Activated T-cell treated with anti-CD3 and anti-CD28 coated beads, Interleukin-2, amount 50 U/mL, for 24 hours (primary cell): ENCODE data around the gene TCTN2.
A peak's percentile ranks its signal among the peaks of the same experiment; 100 is the strongest.

Source experiments
- DNase-seq: peaks from one replicate; pipeline ENCODE4 v3.0.0-alpha.2; 2020
- H3K27ac Mint-ChIP-seq: 2 replicates; pipeline ENCODE4 v1.8.0; 2020; ENCODE audit warnings: mild to moderate bottlenecking, mixed read lengths
- H3K27me3 Mint-ChIP-seq: 2 replicates; pipeline ENCODE4 v1.8.0; 2020; ENCODE audit warnings: mixed read lengths
- H3K36me3 Mint-ChIP-seq: 2 replicates; pipeline ENCODE4 v1.8.0; 2020; ENCODE audit warnings: low read depth, mixed read lengths
- H3K4me1 Mint-ChIP-seq: 2 replicates; pipeline ENCODE4 v1.8.0; 2020; ENCODE audit warnings: low read depth, mixed read lengths
- H3K4me3 Mint-ChIP-seq: 2 replicates; pipeline ENCODE4 v1.8.0; 2020; ENCODE audit warnings: mild to moderate bottlenecking, moderate library complexity, mixed read lengths
- H3K9me3 Mint-ChIP-seq: 2 replicates; pipeline ENCODE4 v1.8.0; 2020; ENCODE audit warnings: mixed read lengths

The TCTN2 gene

DNA sequence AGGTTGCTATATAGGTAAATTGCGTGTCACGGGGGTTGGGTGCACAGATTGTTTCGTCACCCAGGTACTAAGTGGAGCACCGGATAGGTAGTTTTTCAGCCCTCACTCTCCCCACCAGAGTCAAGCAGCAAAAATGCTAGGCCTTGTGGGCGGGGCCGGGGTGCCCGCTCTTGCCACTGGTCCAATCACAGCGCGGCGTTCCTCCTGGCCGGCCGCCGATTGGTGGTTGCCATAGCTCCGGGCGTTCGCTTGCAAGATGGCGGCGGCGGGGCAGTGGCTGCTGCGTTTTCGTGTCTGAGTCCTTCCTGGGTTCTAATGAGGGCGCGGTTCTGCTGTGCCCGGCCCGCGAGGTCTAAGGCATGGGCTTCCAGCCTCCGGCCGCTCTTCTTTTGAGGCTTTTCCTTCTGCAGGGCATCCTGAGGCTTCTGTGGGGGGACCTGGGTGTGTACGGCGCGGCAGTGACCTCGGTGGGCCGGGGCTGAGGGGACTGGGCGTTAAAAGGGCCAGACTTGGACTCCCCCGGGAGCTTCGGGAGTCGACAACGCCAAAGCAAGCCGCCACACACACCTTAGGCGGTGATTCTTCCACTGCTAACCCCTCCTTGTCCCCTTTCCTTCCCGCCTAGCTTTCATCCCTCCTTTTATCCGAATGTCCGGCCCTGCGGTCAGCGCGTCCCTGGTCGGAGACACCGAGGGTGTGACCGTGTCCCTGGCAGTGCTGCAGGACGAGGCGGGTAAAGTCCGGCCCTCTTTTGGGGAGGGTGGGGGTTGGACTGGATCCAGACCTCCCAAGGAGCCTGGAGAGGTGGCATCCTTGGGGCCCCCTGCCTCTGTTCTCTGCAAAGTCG, at the start of gene TCTN2:
TSS of gene TCTN2 (plus strand) at position 232 of the 847 bp plus-strand sequence. CDS start at position 360, 128 bp downstream.
- Mint-ChIP-seq H3K36me3 (peaks cover 17% of the 10 kb centered on the region), H3K4me3 (peak within 1 kb of the TSS; percentile 89), H3K27me3 (no peaks in the 10 kb centered on the region), H3K27ac (peak within 1 kb of the TSS; percentile 86), H3K4me1 (peaks cover 21% of the 10 kb centered on the region), H3K9me3 (no peaks in the 10 kb centered on the region)
- DNase-seq: peak; percentile 95

DNA sequence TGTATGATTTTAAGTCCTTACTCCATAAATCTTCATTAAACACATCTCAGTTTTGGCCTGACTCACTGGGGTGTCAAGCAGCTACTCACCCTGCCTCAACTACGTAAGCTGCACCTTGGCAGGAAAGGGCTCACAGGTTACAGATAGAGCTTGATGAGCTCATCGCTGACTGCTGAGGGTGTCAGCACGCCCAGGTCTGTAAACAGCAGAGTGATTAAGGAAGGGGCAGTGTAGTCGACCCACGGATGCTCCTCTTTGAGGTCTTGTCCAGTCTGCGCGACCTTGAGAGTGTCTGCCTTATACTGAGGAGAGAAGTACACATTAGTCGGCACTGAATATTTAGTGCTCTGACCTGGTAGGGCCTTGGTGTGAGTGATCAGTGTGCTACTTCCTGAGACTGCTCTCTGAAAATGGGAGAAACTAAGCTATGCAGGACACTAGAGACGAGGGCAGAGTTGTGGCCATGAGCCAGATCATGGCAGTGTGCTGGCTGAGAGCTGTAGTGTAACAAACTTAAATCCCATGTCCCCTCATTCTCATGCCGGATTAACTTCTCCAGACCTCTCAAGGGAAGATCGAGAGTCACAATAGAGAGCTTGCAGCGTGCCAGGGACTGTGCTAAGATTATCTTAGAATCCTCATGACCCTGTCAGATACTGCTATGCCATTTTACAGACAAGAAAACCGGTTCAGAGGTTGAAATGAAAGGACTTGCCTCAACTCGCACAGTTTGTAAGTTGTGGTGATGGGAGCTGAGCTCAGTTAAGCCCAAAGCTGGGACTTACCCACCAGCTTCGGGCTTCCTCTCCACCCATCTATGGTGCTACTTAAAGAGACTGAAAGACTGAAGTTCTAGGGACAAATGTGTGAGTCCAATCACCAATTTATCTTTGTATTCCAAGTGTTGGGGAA, 49.0 kb upstream of the TCTN2 start:
- H3K27ac Mint-ChIP-seq: peak overlapping the region; percentile 79
- no peak for DNase-seq
- H3K36me3 Mint-ChIP-seq: peaks cover 89% of the 10 kb centered on the region
- H3K4me1 Mint-ChIP-seq: peaks cover 12% of the 10 kb centered on the region
- H3K4me3 Mint-ChIP-seq: no peak overlapping the region
- H3K27me3 Mint-ChIP-seq: no peaks in the 10 kb centered on the region
- H3K9me3 Mint-ChIP-seq: no peaks in the 10 kb centered on the region

DNA sequence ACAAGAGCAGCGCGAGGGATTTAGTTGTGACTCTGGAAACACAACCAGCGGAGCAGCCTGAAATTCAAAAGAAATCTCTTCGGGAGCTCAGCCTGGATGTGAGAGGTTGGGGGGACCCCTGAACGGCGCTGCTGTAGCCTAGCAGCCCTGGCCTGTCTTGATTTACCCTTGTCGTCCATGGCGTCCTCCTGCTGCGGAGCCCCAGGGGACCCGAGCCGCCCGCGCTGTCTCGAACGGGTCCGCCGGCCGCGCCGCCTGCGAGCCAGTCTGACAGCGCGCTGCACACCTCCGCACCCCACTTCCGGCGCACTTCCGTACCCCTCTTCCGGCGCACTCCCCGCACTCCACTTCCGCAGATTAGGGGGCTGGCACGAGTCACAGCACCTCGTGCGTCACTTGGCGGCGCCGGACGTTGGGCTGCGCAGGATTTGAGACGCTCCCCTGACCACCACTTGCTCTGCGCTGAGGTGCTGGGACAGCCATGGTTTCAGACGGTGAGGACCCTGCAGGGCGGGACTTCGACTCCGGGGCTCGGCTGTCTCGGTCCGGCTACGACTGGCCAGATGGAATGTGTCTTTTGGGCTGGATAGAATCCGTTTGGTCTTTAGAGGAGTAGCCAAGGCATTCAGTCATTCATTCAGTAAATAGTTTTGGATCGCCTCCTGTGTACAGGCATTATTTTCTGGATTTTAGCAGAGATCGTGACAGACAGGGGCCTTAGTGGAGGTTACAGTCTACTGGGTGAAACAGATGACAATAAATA, 37.4 kb upstream of the TCTN2 start, which contains the start of the genes EIF2B1 and GTF2H3:
TSS of gene EIF2B1 (minus strand) at position 308 of the 763 bp plus-strand sequence. CDS start at position 179, 129 bp downstream.
TSS of gene GTF2H3 (plus strand) at position 451 of the 763 bp plus-strand sequence. CDS start at position 482, 31 bp downstream.
- DNase-seq: peak; percentile 98
- H3K4me3 Mint-ChIP-seq: peak within 1 kb of the TSS; percentile 99
- no peaks in the 10 kb centered on the region for H3K9me3 Mint-ChIP-seq
- H3K36me3 Mint-ChIP-seq: peaks cover 73% of the 10 kb centered on the region
- H3K27me3 Mint-ChIP-seq: no peaks in the 10 kb centered on the region
- peak within 1 kb of the TSS; percentile 98 for H3K27ac Mint-ChIP-seq
- H3K4me1 Mint-ChIP-seq: peaks cover 41% of the 10 kb centered on the region

DNA sequence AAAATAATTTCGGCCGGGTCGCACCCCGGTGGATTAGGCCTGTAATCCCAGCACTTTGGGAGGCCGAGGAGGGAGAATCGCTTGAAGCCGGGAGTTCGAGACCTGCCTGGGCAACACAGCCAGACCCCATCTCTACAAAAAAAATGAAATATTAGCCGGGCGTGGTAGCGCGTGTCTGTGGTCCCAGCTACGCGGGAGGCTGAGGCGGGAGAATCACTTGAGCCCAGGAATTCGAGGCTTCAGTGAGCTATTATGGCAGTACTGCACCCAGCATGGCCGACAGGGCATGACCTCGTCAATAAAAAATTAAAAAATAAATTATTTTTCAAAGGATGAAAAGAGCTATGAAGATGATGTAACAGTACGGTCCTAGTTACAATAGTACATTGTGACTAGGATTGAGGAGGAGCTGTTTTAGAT, 36.8 kb upstream of the TCTN2 start:
- H3K4me3 Mint-ChIP-seq: peak overlapping the region; percentile 99

DNA sequence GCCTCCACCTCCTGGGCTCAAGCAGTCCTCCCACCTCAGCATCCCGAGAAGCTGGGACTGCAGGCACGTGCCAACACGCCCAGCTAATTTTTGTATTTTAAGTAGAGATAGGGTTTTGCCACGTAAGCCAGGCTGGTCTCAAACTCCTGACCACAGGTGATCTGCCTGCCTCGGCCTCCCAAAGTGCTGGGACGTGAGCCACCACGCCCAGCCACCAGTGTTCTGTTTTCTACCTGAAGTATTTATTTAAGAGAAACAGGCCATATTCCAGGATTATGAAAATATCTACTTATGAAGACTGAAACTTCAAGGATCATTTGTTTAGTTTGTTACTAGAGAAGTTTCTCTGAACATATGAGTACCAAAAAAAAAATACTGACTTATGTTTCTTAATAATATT, 27.0 kb upstream of the TCTN2 start:
- Mint-ChIP-seq H3K27me3 (no peaks in the 10 kb centered on the region), H3K4me3 (no peak overlapping the region), H3K4me1 (peaks cover 2% of the 10 kb centered on the region), H3K27ac (no peak overlapping the region), H3K36me3 (peaks cover 85% of the 10 kb centered on the region), H3K9me3 (no peaks in the 10 kb centered on the region)
- DNase-seq: no peak

More for the DNA sequence above, 36.8 kb upstream of the TCTN2 start:
- Mint-ChIP-seq H3K27ac (peak overlapping the region; percentile 98), H3K27me3 (no peaks in the 10 kb centered on the region), H3K4me1 (peaks cover 41% of the 10 kb centered on the region), H3K9me3 (no peaks in the 10 kb centered on the region), H3K36me3 (peaks cover 70% of the 10 kb centered on the region)
- peak; percentile 48 for DNase-seq

DNA sequence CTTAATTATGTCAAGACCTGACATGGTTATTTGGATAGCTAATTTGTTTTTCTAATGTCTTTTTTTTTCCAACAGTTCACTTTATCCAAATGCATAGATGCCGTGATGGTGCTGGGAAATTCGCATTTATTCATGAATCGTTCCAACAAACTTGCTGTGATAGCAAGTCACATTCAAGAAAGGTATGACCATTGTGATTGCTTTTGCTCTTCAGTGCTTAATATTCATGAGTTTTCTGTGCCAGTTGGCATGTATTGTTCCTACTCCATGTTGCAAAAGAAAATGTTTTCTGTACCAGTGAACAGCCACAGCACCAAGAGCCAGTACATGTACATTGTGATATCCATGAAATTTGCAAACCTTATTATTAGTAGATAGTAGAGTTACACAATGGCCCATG, 25.5 kb upstream of the TCTN2 start:
- Mint-ChIP-seq H3K4me3 (no peak overlapping the region), H3K27me3 (no peaks in the 10 kb centered on the region), H3K27ac (no peak overlapping the region), H3K4me1 (no peaks in the 10 kb centered on the region), H3K36me3 (peaks cover 92% of the 10 kb centered on the region), H3K9me3 (no peaks in the 10 kb centered on the region)
- DNase-seq: no peak

DNA sequence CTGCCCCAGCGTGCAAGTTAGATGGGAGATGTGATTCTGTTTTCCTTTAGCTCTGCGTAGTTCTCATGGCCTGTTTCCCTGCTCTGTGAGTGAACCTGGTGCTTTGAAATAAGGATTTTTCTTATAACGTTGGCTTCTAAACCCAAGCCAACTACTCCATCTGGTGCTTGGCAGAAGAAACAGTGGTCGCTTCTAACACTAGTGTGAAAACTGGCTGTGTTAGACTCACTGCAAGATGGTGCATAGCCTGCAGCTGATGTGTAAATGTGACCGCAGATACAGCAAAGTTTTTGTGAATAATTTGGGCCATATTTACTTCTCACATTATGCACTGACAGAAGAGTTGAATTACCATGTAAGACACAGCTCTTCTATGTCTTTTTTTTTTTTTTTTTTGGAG, 25.0 kb upstream of the TCTN2 start:
- no peaks in the 10 kb centered on the region for H3K27me3 Mint-ChIP-seq
- no peaks in the 10 kb centered on the region for H3K4me1 Mint-ChIP-seq
- no peak overlapping the region for H3K4me3 Mint-ChIP-seq
- H3K36me3 Mint-ChIP-seq: peaks cover 92% of the 10 kb centered on the region
- H3K27ac Mint-ChIP-seq: no peak overlapping the region
- DNase-seq: no peak
- no peaks in the 10 kb centered on the region for H3K9me3 Mint-ChIP-seq

DNA sequence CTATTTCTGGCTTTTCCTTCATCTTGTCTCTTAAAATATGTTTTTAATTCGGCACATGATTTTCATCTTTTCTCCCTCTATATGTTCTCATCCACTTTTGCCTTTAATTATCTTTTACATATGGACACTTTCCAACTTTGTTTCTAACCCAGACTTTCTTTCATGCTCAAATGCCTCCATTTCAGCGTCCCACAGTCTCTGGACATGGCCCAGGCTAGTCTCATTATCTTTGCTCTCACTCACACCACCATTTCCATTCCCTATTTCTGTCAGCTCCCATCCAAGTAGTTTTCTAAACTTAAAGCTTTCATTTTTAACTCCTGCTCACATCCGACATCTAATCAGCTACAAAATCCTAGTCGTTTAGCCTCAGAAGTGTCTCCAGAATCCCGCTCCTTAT, 22.5 kb upstream of the TCTN2 start:
- no peaks in the 10 kb centered on the region for H3K9me3 Mint-ChIP-seq
- H3K4me3 Mint-ChIP-seq: no peak overlapping the region
- H3K27ac Mint-ChIP-seq: no peak overlapping the region
- no peaks in the 10 kb centered on the region for H3K4me1 Mint-ChIP-seq
- no peaks in the 10 kb centered on the region for H3K27me3 Mint-ChIP-seq
- DNase-seq: no peak
- H3K36me3 Mint-ChIP-seq: peaks cover 94% of the 10 kb centered on the region

DNA sequence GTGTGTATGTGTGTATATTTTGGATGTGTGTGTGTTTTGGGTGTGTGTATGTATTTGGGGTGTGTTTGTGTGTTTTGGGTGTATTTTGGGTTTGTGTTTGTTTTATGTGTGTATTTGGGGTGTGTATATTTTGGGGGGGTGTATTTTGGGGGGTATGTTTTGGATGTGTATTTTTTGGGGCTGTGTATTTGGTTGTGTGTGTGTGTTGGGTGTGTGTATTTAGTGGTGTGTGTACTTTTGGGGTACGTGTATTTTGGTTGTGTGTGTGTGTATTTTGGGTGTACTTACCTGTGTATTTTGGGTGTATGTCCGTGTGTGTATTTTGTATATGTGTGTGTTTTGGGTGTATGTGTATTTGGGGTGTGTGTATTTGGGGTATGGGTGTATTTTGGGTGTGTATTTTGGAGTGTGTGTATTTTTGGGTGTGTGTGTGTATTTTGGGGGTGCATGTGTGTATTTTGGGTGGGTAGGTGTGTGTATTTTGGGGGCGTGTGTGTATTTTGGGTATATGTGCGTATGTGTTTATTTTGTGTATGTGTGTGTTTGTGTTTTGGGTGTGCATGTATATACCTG, 16.7 kb upstream of the TCTN2 start:
- Mint-ChIP-seq H3K9me3 (no peaks in the 10 kb centered on the region), H3K27ac (no peak overlapping the region), H3K4me1 (peaks cover 4% of the 10 kb centered on the region), H3K4me3 (no peak overlapping the region), H3K36me3 (peaks cover 96% of the 10 kb centered on the region), H3K27me3 (no peaks in the 10 kb centered on the region)
- no peak for DNase-seq

DNA sequence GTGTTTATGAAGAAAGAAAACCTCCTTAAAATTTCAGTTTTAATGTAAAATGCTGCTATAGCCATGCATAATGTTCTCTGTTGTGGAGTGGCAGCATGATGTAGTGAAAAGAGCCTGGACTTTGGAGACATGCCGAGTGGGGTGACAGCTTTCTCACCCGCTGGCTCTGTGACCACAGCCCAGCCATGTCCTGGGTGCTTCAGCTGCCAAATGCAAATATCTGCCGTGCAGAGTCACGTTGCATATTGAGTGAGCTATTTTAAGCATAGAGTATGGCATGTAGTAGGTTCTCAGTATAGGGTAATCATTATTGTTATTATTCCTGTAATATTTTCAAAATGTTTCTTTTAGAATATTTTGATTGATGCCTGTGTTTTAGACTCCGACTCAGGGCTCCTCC, 15.5 kb upstream of the TCTN2 start:
- no peaks in the 10 kb centered on the region for H3K27me3 Mint-ChIP-seq
- H3K4me1 Mint-ChIP-seq: peaks cover 14% of the 10 kb centered on the region
- peaks cover 96% of the 10 kb centered on the region for H3K36me3 Mint-ChIP-seq
- no peak for DNase-seq
- no peak overlapping the region for H3K4me3 Mint-ChIP-seq
- H3K27ac Mint-ChIP-seq: no peak overlapping the region
- no peaks in the 10 kb centered on the region for H3K9me3 Mint-ChIP-seq

DNA sequence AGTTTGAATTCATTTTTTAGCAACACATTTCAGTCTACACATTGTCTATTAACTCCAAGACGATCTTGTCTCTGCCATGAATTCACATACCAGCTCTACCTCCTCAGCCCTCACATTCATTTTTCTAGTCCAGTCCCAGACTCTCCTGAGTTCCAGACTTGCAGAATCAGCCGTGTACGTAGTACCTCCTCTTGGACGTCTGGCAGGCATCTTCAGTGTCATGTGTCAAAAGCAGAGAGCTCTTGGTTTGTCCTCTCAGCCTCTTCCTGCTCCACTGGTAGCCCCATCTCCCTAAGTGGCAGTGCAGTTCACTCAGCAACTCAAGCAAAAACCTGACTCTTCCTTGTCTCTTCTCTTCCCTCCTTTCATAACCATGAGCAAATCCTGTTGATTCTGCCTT, 14.5 kb upstream of the TCTN2 start:
- no peak for DNase-seq
- Mint-ChIP-seq H3K36me3 (peaks cover 95% of the 10 kb centered on the region), H3K4me3 (no peak overlapping the region), H3K4me1 (peaks cover 15% of the 10 kb centered on the region), H3K9me3 (no peaks in the 10 kb centered on the region), H3K27me3 (no peaks in the 10 kb centered on the region), H3K27ac (peak overlapping the region; percentile 53)

DNA sequence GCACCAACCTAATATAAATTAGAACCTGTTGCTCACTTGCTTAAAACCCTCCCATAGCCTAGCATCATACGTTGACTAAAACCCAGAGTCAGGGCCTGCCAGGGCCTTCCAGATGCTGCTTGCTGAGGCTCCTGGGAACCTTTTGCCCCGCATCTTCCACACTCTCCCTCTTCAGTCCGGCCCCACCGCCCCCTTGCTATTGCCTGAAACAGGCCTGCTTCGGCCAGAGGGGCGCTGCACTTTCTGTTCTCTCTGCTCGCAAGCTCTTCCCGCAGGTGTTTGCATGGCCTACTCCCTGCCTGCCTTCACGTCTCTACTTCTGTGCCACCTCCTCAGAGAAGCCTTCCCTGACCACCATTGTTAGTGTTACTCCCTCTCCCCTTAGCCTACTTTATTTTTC, 13.7 kb upstream of the TCTN2 start:
- peaks cover 90% of the 10 kb centered on the region for H3K36me3 Mint-ChIP-seq
- DNase-seq: no peak
- H3K9me3 Mint-ChIP-seq: no peaks in the 10 kb centered on the region
- H3K4me1 Mint-ChIP-seq: peaks cover 15% of the 10 kb centered on the region
- H3K27ac Mint-ChIP-seq: no peak overlapping the region
- H3K4me3 Mint-ChIP-seq: no peak overlapping the region
- H3K27me3 Mint-ChIP-seq: no peaks in the 10 kb centered on the region

DNA sequence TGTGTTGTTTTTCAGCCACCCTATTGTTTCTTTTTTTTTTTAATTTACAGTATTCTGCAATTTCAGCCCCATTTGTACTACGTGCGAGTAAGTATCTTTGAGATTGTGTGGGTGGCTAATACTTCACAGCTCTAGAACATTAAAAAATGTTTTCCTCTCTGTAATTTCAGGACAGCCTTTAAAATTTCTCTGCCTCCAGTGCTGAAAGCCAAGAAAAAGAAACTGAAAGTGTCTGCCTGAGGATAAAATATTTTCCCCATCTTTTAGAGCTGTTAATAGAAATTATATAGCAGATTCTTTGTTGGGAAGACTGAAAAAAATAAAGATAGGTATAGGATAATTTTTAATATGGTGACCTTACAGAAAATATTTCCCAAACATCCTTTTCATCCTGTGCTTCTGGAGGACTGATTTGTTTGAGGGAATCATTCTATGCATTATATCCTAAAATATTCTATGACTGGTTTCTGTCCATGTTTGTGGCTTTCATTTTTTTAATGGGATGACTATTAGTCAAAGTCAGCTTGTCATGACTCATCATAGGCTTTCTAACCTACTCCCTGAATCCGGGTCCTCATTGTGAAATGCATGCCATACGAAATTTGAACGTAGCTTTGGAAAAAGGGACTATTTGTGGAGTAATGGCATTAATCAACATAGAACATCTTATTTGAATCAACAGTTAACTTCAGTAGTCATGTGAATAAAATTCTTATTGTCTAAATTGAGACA, 10.8 kb upstream of the TCTN2 start:
- no peaks in the 10 kb centered on the region for H3K27me3 Mint-ChIP-seq
- H3K4me3 Mint-ChIP-seq: no peak overlapping the region
- peak overlapping the region; percentile 81 for H3K27ac Mint-ChIP-seq
- peaks cover 15% of the 10 kb centered on the region for H3K4me1 Mint-ChIP-seq
- H3K36me3 Mint-ChIP-seq: peaks cover 84% of the 10 kb centered on the region
- no peak for DNase-seq
- no peaks in the 10 kb centered on the region for H3K9me3 Mint-ChIP-seq
